ENCODE measurements around the gene STK40.

DNA sequence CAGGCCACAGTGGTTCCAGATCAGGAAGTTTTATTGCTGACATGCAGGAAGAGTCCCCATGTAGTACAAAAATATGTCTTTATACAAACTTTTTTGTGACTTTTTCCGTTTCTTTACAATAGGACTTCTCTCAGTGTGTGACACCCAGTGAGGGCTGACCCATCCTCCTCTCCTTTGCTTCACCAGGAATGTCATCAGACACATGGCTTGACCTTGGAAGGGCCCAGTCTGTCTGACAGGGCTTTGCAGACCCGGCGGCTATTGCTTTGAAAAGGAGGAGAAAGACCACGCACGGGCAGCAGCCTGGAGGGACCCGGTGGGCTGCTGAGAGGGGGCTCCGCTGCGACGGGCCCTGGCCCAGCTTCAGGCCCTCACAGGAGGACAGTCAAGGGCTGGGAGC, 46.1 kb downstream of the STK40 start:
- TF ChIP-seq, protein P1, sequence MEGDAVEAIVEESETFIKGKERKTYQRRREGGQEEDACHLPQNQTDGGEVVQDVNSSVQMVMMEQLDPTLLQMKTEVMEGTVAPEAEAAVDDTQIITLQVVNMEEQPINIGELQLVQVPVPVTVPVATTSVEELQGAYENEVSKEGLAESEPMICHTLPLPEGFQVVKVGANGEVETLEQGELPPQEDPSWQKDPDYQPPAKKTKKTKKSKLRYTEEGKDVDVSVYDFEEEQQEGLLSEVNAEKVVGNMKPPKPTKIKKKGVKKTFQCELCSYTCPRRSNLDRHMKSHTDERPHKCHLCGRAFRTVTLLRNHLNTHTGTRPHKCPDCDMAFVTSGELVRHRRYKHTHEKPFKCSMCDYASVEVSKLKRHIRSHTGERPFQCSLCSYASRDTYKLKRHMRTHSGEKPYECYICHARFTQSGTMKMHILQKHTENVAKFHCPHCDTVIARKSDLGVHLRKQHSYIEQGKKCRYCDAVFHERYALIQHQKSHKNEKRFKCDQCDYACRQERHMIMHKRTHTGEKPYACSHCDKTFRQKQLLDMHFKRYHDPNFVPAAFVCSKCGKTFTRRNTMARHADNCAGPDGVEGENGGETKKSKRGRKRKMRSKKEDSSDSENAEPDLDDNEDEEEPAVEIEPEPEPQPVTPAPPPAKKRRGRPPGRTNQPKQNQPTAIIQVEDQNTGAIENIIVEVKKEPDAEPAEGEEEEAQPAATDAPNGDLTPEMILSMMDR (IDR thresholded peaks at IDR 0.05) = no peak
- TF ChIP-seq POLR2A (IDR thresholded peaks at IDR 0.05) = no peak
